ENCODE data around the gene MTPN. TPM values are rescaled to one million over a fixed set of nuclear protein-coding genes. Genes with fewer than 3 reads are reported as not detected.
A peak's percentile ranks its signal among the peaks of the same experiment; 100 is the strongest.

Gene MTPN
- total RNA-seq, 1 donor from 2014 or later, result 144 TPM

DNA sequence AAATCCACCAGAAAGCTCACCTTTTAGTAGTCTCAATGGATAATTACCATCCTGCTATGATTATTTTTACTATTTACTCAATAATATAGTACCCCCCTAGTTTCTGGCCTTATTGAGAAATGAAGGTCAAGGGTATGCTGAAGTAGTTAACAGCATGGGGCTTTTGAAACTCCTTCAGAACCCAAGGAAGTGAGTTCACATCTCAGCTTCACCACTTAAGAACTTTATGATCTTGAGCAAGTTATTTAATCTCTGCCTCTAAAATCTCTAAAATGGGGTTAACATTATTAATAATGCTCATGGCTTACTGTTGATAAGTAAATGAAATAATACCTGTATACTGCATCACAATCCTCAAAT is 5.8 kb downstream of the MTPN start:
- Histone ChIP-seq H3K4me1 (peaks cover 58% of the 10 kb centered on the region), H3K4me3 (no peak overlapping the region), H3K9me3 (no peaks in the 10 kb centered on the region), H3K27me3 (ENCODE audit: low read depth) (no peaks in the 10 kb centered on the region), H3K36me3 (peaks cover 5% of the 10 kb centered on the region), H3K27ac (no peak overlapping the region)
- DNase-seq, result no peak
- TF ChIP-seq, protein P1, sequence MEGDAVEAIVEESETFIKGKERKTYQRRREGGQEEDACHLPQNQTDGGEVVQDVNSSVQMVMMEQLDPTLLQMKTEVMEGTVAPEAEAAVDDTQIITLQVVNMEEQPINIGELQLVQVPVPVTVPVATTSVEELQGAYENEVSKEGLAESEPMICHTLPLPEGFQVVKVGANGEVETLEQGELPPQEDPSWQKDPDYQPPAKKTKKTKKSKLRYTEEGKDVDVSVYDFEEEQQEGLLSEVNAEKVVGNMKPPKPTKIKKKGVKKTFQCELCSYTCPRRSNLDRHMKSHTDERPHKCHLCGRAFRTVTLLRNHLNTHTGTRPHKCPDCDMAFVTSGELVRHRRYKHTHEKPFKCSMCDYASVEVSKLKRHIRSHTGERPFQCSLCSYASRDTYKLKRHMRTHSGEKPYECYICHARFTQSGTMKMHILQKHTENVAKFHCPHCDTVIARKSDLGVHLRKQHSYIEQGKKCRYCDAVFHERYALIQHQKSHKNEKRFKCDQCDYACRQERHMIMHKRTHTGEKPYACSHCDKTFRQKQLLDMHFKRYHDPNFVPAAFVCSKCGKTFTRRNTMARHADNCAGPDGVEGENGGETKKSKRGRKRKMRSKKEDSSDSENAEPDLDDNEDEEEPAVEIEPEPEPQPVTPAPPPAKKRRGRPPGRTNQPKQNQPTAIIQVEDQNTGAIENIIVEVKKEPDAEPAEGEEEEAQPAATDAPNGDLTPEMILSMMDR (IDR thresholded peaks at IDR 0.05), result no peak
- ATAC-seq, result peak; percentile 37
- intact Hi-C loops (cut with DNase I), result no loop called here

DNA sequence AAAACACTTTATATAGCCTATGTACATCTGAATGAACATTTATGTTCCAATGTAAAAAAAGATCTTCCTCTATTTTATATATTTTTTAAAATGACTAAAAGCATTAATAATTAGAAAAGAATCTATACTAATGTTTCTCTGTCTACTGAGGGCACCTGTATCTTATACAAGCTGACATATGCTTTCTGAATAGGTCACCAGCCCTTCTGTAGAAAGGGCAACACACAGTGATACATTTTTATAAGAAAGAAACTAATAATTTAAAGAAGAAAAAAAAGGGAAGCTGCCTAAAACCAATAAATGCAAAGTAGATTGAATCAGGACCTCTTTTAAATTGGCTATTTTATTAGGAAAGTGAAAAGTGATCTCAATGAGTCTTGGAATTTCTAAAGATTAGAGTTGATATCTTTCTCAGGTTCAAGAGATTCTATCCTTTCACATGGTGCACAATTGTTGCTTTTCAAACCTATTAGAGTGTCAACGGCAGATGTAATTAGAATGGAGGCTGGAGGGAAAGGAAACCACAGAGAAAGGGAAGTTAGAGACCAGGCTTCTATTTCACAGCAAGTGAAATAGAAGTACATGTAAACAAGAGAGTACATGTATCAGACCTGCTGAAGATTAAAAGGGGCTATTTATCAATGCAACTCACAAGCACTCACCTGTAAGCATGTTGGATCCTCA is 6.3 kb downstream of the MTPN start:
- Histone ChIP-seq H3K9me3 (no peaks in the 10 kb centered on the region), H3K27me3 (ENCODE audit: low read depth) (no peaks in the 10 kb centered on the region), H3K4me1 (peaks cover 58% of the 10 kb centered on the region), H3K4me3 (no peak overlapping the region), H3K27ac (no peak overlapping the region), H3K36me3 (peaks cover 5% of the 10 kb centered on the region)
- intact Hi-C loops (cut with DNase I), result no loop called here
- DNase-seq (no peak), ATAC-seq (peak; percentile 51 to 54)
- TF ChIP-seq, protein P1 (IDR thresholded peaks at IDR 0.05), result no peak

- Histone ChIP-seq H3K4me1 (peaks cover 54% of the 10 kb centered on the region), H3K36me3 (peaks cover 5% of the 10 kb centered on the region), H3K27me3 (ENCODE audit: low read depth) (no peaks in the 10 kb centered on the region), H3K27ac (no peak overlapping the region), H3K9me3 (no peaks in the 10 kb centered on the region), H3K4me3 (no peak overlapping the region)
- no peak for ATAC-seq
- TF ChIP-seq, protein P1 (IDR thresholded peaks at IDR 0.05), result no peak
- no peak for DNase-seq
- intact Hi-C loops (cut with DNase I), result no loop called here
Measured at GRCh38 chr7:135970045-135970444, 7.1 kb downstream of the MTPN start.

DNA sequence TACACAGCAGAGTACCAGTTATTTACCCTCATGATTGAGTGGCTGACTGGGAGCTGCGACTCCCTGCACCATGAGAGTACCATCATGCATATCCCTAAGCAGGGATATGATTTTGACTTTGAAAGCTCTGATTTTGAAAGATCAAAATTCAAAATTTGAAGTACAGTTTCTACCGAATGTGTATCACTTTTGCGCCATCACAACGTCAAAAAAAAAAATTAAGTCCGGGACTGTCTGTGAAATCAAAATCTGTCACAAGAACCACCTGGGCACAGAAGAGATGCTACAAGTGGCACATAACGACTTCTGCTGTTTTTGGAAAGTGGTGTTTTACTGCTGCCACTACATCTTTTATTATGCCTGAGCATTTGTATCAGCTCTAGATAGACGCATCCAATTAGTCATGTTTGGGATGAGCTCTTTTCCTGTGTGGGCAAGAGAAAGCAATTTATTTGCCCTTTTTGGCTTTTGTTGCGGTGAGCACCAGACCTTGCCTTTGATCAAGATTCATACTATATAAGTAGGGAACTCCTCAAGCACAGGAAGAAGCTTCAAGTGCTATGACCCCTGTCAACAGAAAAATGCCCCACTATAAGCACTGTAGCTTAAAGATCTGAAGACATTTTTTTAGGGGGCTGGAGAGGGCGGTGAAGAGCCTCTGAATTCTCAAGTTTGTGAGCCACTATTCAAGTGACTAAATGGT is 10.7 kb downstream of the MTPN start:
- Histone ChIP-seq H3K9me3 (no peaks in the 10 kb centered on the region), H3K27ac (no peak overlapping the region), H3K4me1 (peaks cover 31% of the 10 kb centered on the region), H3K36me3 (no peaks in the 10 kb centered on the region), H3K4me3 (no peak overlapping the region), H3K27me3 (ENCODE audit: low read depth) (no peaks in the 10 kb centered on the region)
- DNase-seq (no peak), ATAC-seq (no peak)
- intact Hi-C loops (cut with DNase I), result no loop called here
- TF ChIP-seq, protein P1 (IDR thresholded peaks at IDR 0.05), result no peak

- H3K9me3 ChIP-seq, result no peaks in the 10 kb centered on the region
- H3K27me3 ChIP-seq (ENCODE audit: low read depth), result no peaks in the 10 kb centered on the region
- ATAC-seq, result no peak
- TF ChIP-seq, protein P1 (IDR thresholded peaks at IDR 0.05), result no peak
- intact Hi-C loops (cut with DNase I), result no loop called here
- no peak overlapping the region for H3K4me3 ChIP-seq
- H3K36me3 ChIP-seq, result no peaks in the 10 kb centered on the region
- no peak overlapping the region for H3K27ac ChIP-seq
- DNase-seq, result no peak
- H3K4me1 ChIP-seq, result peaks cover 33% of the 10 kb centered on the region
Measured at GRCh38 chr7:135965602-135966001, 11.6 kb downstream of the MTPN start.

All from lower lobe of right lung (tissue), 2 donors.